ENCODE measurements around the gene TRAPPC13.
"Not testable (repeated sequence)": the region's sequence is repeated elsewhere in the genome, so short reads cannot be mapped to it uniquely, and the experiment has no call there.

The TRAPPC13 gene

GRCh38 chr5:65647941-65648340 lies 23.1 kb downstream of the TRAPPC13 start:
- Mint-ChIP-seq H3K4me1 (peaks cover 7% of the 10 kb centered on the region), H3K27me3 (no peaks in the 10 kb centered on the region), H3K27ac (no peak overlapping the region), H3K36me3 (peaks cover 30% of the 10 kb centered on the region), H3K4me3 (no peak overlapping the region), H3K9me3 (no peaks in the 10 kb centered on the region)
- no peak for ATAC-seq

GRCh38 chr5:65651144-65651543 lies 26.3 kb downstream of the TRAPPC13 start:
- peaks cover 7% of the 10 kb centered on the region for H3K4me1 Mint-ChIP-seq
- no peak for ATAC-seq
- no peak overlapping the region for H3K4me3 Mint-ChIP-seq
- no peaks in the 10 kb centered on the region for H3K9me3 Mint-ChIP-seq
- no peaks in the 10 kb centered on the region for H3K27me3 Mint-ChIP-seq
- no peak overlapping the region for H3K27ac Mint-ChIP-seq
- peaks cover 30% of the 10 kb centered on the region for H3K36me3 Mint-ChIP-seq

- Mint-ChIP-seq H3K27ac (no peak overlapping the region), H3K4me1 (no peaks in the 10 kb centered on the region), H3K36me3 (peaks cover 22% of the 10 kb centered on the region), H3K9me3 (no peaks in the 10 kb centered on the region), H3K27me3 (no peaks in the 10 kb centered on the region), H3K4me3 (no peak overlapping the region)
- ATAC-seq, result no peak
Observed at GRCh38 chr5:65654713-65655112, 29.9 kb downstream of the TRAPPC13 start.

GRCh38 chr5:65663804-65664521 lies 39.1 kb downstream of the TRAPPC13 start:
- Mint-ChIP-seq H3K4me3 (no peak overlapping the region), H3K4me1 (no peaks in the 10 kb centered on the region), H3K9me3 (no peaks in the 10 kb centered on the region), H3K36me3 (peaks cover 44% of the 10 kb centered on the region), H3K27ac (no peak overlapping the region), H3K27me3 (no peaks in the 10 kb centered on the region)
- ATAC-seq, result no peak

- peaks cover 21% of the 10 kb centered on the region for H3K36me3 Mint-ChIP-seq
Observed at GRCh38 chr5:65668696-65669095, 43.9 kb downstream of the TRAPPC13 start.

GRCh38 chr5:65672796-65673195 lies 48.0 kb downstream of the TRAPPC13 start:
- Mint-ChIP-seq H3K36me3 (peaks cover 36% of the 10 kb centered on the region), H3K4me3 (no peak overlapping the region), H3K27ac (no peak overlapping the region), H3K4me1 (no peaks in the 10 kb centered on the region), H3K9me3 (no peaks in the 10 kb centered on the region), H3K27me3 (no peaks in the 10 kb centered on the region)
- no peak for ATAC-seq

More at GRCh38 chr5:65668696-65669095, 43.9 kb downstream of the TRAPPC13 start:
- Mint-ChIP-seq H3K27me3 (no peaks in the 10 kb centered on the region), H3K4me3 (no peak overlapping the region), H3K9me3 (no peaks in the 10 kb centered on the region), H3K27ac (no peak overlapping the region), H3K4me1 (no peaks in the 10 kb centered on the region)
- ATAC-seq, result no peak

- Mint-ChIP-seq H3K27me3 (no peaks in the 10 kb centered on the region), H3K36me3 (peaks cover 56% of the 10 kb centered on the region), H3K4me1 (no peaks in the 10 kb centered on the region), H3K9me3 (no peaks in the 10 kb centered on the region), H3K27ac (no peak overlapping the region), H3K4me3 (no peak overlapping the region)
- ATAC-seq, result no peak
Observed at GRCh38 chr5:65674749-65675148, 49.9 kb downstream of the TRAPPC13 start.

GRCh38 chr5:65676056-65676455 lies 51.2 kb downstream of the TRAPPC13 start:
- H3K27me3 Mint-ChIP-seq, H3K9me3 Mint-ChIP-seq, H3K4me1 Mint-ChIP-seq, H3K27ac Mint-ChIP-seq, ATAC-seq, H3K4me3 Mint-ChIP-seq: not testable (repeated sequence)
- H3K36me3 Mint-ChIP-seq, result peaks cover 65% of the 10 kb centered on the region

GRCh38 chr5:65682148-65682547 lies 57.3 kb downstream of the TRAPPC13 start:
- H3K27ac Mint-ChIP-seq, result no peak overlapping the region
- no peaks in the 10 kb centered on the region for H3K27me3 Mint-ChIP-seq
- ATAC-seq, result no peak
- no peaks in the 10 kb centered on the region for H3K4me1 Mint-ChIP-seq
- no peak overlapping the region for H3K4me3 Mint-ChIP-seq
- peaks cover 77% of the 10 kb centered on the region for H3K36me3 Mint-ChIP-seq
- H3K9me3 Mint-ChIP-seq, result peaks cover 5% of the 10 kb centered on the region

- peaks cover 37% of the 10 kb centered on the region for H3K36me3 Mint-ChIP-seq
- no peaks in the 10 kb centered on the region for H3K27me3 Mint-ChIP-seq
- no peaks in the 10 kb centered on the region for H3K9me3 Mint-ChIP-seq
- no peak overlapping the region for H3K27ac Mint-ChIP-seq
- H3K4me3 Mint-ChIP-seq, result no peak overlapping the region
- ATAC-seq, result no peak
- H3K4me1 Mint-ChIP-seq, result peaks cover 1% of the 10 kb centered on the region
Observed at GRCh38 chr5:65693121-65693520, 68.3 kb downstream of the TRAPPC13 start.

GRCh38 chr5:65695162-65695755 lies 70.4 kb downstream of the TRAPPC13 start:
- H3K9me3 Mint-ChIP-seq, result no peaks in the 10 kb centered on the region
- H3K36me3 Mint-ChIP-seq, result peaks cover 48% of the 10 kb centered on the region
- H3K27me3 Mint-ChIP-seq, result no peaks in the 10 kb centered on the region
- no peak overlapping the region for H3K4me3 Mint-ChIP-seq
- no peak overlapping the region for H3K27ac Mint-ChIP-seq
- ATAC-seq, result peak; percentile 94
- peaks cover 5% of the 10 kb centered on the region for H3K4me1 Mint-ChIP-seq

GRCh38 chr5:65695896-65696295 lies 71.1 kb downstream of the TRAPPC13 start:
- no peaks in the 10 kb centered on the region for H3K9me3 Mint-ChIP-seq
- no peak overlapping the region for H3K4me3 Mint-ChIP-seq
- no peak overlapping the region for H3K27ac Mint-ChIP-seq
- no peaks in the 10 kb centered on the region for H3K27me3 Mint-ChIP-seq
- no peak for ATAC-seq
- H3K36me3 Mint-ChIP-seq, result peaks cover 47% of the 10 kb centered on the region
- H3K4me1 Mint-ChIP-seq, result peaks cover 5% of the 10 kb centered on the region

GRCh38 chr5:65696892-65697291 lies 72.1 kb downstream of the TRAPPC13 start:
- H3K27me3 Mint-ChIP-seq, result no peaks in the 10 kb centered on the region
- peaks cover 5% of the 10 kb centered on the region for H3K4me1 Mint-ChIP-seq
- H3K27ac Mint-ChIP-seq, result no peak overlapping the region
- no peak for ATAC-seq
- H3K9me3 Mint-ChIP-seq, result no peaks in the 10 kb centered on the region
- peaks cover 47% of the 10 kb centered on the region for H3K36me3 Mint-ChIP-seq
- H3K4me3 Mint-ChIP-seq, result no peak overlapping the region

- Mint-ChIP-seq H3K27ac (no peak overlapping the region), H3K36me3 (peaks cover 31% of the 10 kb centered on the region), H3K4me1 (peaks cover 5% of the 10 kb centered on the region), H3K4me3 (no peak overlapping the region), H3K27me3 (no peaks in the 10 kb centered on the region), H3K9me3 (no peaks in the 10 kb centered on the region)
- ATAC-seq, result peak; percentile 50
Observed at GRCh38 chr5:65699338-65699737, 74.5 kb downstream of the TRAPPC13 start.

- no peak for ATAC-seq
- Mint-ChIP-seq H3K4me3 (no peak overlapping the region), H3K27ac (no peak overlapping the region), H3K4me1 (peaks cover 5% of the 10 kb centered on the region), H3K9me3 (no peaks in the 10 kb centered on the region), H3K27me3 (no peaks in the 10 kb centered on the region), H3K36me3 (peaks cover 36% of the 10 kb centered on the region)
Observed at GRCh38 chr5:65702036-65702435, 77.2 kb downstream of the TRAPPC13 start.

GRCh38 chr5:65704621-65705239 lies 79.9 kb downstream of the TRAPPC13 start:
- Mint-ChIP-seq H3K4me3 (no peak overlapping the region), H3K27me3 (no peaks in the 10 kb centered on the region), H3K4me1 (no peaks in the 10 kb centered on the region), H3K9me3 (no peaks in the 10 kb centered on the region), H3K36me3 (peaks cover 27% of the 10 kb centered on the region), H3K27ac (no peak overlapping the region)
- ATAC-seq, result no peak
